Erythroblast (primary cell): Measurements from ENCODE around the gene THSD4.

Experiments used
- GATA1 ChIP-seq: IDR thresholded peaks from 2 replicates; pipeline ENCODE4 v1.6.1; 2011; ENCODE audit warnings: low read depth, mild to moderate bottlenecking, control low read depth, low read length, moderate library complexity
- POLR2A ChIP-seq: IDR thresholded peaks from 2 replicates; pipeline ENCODE4 v1.6.1; 2011; ENCODE audit warnings: mild to moderate bottlenecking, low read length

GRCh38 chr15:71426792-71427191 lies 311.5 kb downstream of the THSD4 start:
- no peak for TF ChIP-seq POLR2A
- TF ChIP-seq GATA1, result no peak
